ENCODE measurements around the gene SCYL1.

Gene SCYL1

GRCh38 chr11:65572356-65573051 lies 47.6 kb downstream of the SCYL1 start, which contains the start of gene FAM89B:
FAM89B (plus strand) TSS chr11:65572538; CDS start chr11:65572670, 132 bp downstream.
- Histone ChIP-seq H3K4me1 (ENCODE audit: control insufficient read depth, insufficient read depth, low read length) (peaks cover 57% of the 10 kb centered on the region), H3K9me3 (ENCODE audit: control insufficient read depth, low read length) (no peaks in the 10 kb centered on the region)
- peak; percentile 92 for DNase-seq (ENCODE audit: low read depth)

DNA sequence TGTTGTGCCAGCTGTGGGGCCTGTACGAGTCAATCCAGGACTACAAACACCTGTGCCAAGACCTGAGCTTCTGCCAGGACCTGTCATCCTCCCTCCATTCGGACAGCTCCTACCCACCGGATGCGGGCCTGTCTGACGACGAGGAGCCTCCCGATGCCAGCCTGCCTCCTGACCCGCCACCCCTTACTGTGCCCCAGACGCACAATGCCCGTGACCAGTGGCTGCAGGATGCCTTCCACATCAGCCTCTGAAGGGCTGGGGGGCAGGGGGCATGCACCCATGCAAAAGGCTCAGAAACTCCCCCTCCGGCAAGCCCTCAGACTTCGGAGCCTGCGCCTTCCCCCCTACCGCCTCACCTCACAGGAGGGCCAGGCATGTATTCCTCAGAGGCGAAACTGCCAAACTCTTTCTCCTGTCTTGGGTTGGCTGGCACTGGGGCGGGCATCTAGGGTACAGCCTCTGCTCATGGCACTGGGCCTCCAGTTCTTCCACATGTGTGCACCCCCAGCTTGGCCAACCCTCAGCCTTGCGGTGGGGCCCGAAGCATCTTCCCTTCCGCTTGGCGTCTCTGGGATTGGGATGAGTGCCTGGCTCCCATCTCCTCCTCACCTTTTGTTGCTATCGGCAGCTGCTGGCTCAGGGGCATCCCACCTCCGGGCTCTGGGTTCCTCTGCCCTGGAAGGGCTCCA lies 48.7 kb downstream of the SCYL1 start:
- peaks cover 3% of the 10 kb centered on the region for H3K36me3 ChIP-seq (ENCODE audit: control insufficient read depth, insufficient read depth, low read length, severe bottlenecking)
- DNase-seq (ENCODE audit: low read depth), result peak; percentile 32
- H3K9ac ChIP-seq (ENCODE audit: low read length), result peak overlapping the region; percentile 99
- H3K9me3 ChIP-seq (ENCODE audit: control insufficient read depth, low read length), result no peaks in the 10 kb centered on the region
- H3K4me1 ChIP-seq (ENCODE audit: control insufficient read depth, insufficient read depth, low read length), result peaks cover 64% of the 10 kb centered on the region
- peak overlapping the region; percentile 100 for H3K4me3 ChIP-seq (ENCODE audit: low read length)
- no peaks in the 10 kb centered on the region for H3K27me3 ChIP-seq (replicated peaks; ENCODE audit: control insufficient read depth, insufficient read depth, low read length)

More at GRCh38 chr11:65572356-65573051, 47.6 kb downstream of the SCYL1 start, which contains the start of gene FAM89B:
- Histone ChIP-seq H3K36me3 (ENCODE audit: control insufficient read depth, insufficient read depth, low read length, severe bottlenecking) (peaks cover 9% of the 10 kb centered on the region), H3K4me3 (ENCODE audit: low read length) (peak within 1 kb of the TSS; percentile 100), H3K27me3 (replicated peaks; ENCODE audit: control insufficient read depth, insufficient read depth, low read length) (no peaks in the 10 kb centered on the region), H3K9ac (ENCODE audit: low read length) (peak within 1 kb of the TSS; percentile 99)

- Histone ChIP-seq H3K36me3 (ENCODE audit: control insufficient read depth, insufficient read depth, low read length, severe bottlenecking) (peaks cover 3% of the 10 kb centered on the region), H3K9ac (ENCODE audit: low read length) (peak overlapping the region; percentile 99), H3K9me3 (ENCODE audit: control insufficient read depth, low read length) (no peaks in the 10 kb centered on the region), H3K4me3 (ENCODE audit: low read length) (peak overlapping the region; percentile 100), H3K4me1 (ENCODE audit: control insufficient read depth, insufficient read depth, low read length) (peaks cover 56% of the 10 kb centered on the region), H3K27me3 (replicated peaks; ENCODE audit: control insufficient read depth, insufficient read depth, low read length) (no peaks in the 10 kb centered on the region)
- peak; percentile 94 for DNase-seq (ENCODE audit: low read depth)
Measured at GRCh38 chr11:65574109-65574810, 49.4 kb downstream of the SCYL1 start.

DNA sequence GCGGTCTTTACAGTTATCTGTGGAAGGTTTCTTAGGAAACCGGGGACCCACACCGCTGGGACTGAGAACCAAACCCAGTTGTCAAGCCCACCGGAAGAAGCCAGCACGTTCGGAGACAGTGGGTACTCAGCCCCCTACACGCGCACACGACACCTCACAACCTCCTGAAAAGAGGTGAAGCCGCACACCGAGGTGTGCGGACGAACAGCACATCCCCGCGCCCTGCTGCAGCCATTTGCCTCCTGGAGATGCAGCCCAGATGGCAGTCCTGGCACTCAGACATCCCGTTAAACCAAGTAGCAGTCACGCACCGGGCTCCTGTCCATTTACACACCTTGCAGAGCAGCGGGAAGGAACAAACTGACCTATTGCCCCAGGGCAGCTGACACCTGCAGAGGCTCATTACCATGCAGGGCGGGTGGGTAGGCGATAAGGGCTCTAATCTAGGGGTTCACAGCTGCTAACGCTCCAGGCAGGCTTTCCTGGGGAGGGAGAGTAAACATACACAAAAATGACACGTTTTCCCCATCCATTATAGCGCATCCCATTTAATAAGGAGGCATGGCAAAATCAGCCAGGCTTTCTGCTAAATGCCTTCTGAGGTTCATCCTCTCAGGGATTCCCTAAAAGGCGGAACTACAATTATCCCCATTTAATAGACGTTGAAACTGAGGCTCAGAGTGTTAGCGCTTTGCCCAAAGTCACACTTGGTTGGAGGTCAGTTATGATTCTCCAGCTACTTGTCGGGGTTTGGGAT lies 50.1 kb downstream of the SCYL1 start:
- DNase-seq (ENCODE audit: low read depth), result peak; percentile 27
- Histone ChIP-seq H3K27me3 (replicated peaks; ENCODE audit: control insufficient read depth, insufficient read depth, low read length) (no peaks in the 10 kb centered on the region), H3K4me3 (ENCODE audit: low read length) (peak overlapping the region; percentile 80), H3K9ac (ENCODE audit: low read length) (peak overlapping the region; percentile 89), H3K4me1 (ENCODE audit: control insufficient read depth, insufficient read depth, low read length) (peaks cover 53% of the 10 kb centered on the region), H3K36me3 (ENCODE audit: control insufficient read depth, insufficient read depth, low read length, severe bottlenecking) (peaks cover 8% of the 10 kb centered on the region), H3K9me3 (ENCODE audit: control insufficient read depth, low read length) (no peaks in the 10 kb centered on the region)

GRCh38 chr11:65575568-65576231 lies 50.8 kb downstream of the SCYL1 start, which contains the start of gene EHBP1L1:
EHBP1L1 (plus strand) TSS chr11:65576053; CDS start chr11:65576303, 250 bp downstream.
- Histone ChIP-seq H3K4me1 (ENCODE audit: control insufficient read depth, insufficient read depth, low read length) (peaks cover 53% of the 10 kb centered on the region), H3K4me3 (ENCODE audit: low read length) (peak within 1 kb of the TSS; percentile 83), H3K27me3 (replicated peaks; ENCODE audit: control insufficient read depth, insufficient read depth, low read length) (no peaks in the 10 kb centered on the region), H3K9me3 (ENCODE audit: control insufficient read depth, low read length) (no peaks in the 10 kb centered on the region), H3K9ac (ENCODE audit: low read length) (peak within 1 kb of the TSS; percentile 89), H3K36me3 (ENCODE audit: control insufficient read depth, insufficient read depth, low read length, severe bottlenecking) (peaks cover 11% of the 10 kb centered on the region)
- peak; percentile 76 for DNase-seq (ENCODE audit: low read depth)

DNA sequence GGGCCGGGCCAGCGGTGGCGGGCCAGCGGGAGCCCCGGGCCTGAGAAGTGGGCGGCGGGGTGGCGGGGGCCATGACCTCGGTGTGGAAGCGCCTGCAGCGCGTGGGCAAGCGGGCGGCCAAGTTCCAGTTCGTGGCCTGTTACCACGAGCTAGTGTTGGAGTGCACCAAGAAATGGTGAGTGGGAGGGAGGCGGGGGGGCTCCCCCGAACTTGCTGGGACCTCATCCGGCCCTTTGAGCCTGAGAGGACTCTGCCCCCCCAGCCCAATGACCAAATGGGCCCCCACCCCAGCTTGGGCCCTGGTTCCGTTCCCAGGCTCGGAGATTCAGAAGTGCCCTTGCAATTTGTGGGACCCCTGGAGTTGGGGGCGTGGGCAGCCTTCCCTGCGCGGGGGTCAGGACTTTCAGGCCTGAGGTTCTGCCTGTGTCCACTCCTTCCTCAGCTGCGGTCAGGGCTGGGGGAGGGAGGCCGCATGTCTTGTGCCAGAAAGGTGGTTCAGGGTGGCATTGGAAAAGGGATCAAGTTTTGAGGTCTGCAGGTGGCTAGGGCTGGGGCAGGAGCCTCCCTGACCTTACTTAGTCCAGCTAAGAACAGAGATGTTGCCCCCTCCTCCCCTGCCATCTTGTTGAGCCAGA lies 51.5 kb downstream of the SCYL1 start:
- DNase-seq (ENCODE audit: low read depth), result no peak
- Histone ChIP-seq H3K4me3 (ENCODE audit: low read length) (peak overlapping the region; percentile 83), H3K36me3 (ENCODE audit: control insufficient read depth, insufficient read depth, low read length, severe bottlenecking) (peaks cover 11% of the 10 kb centered on the region), H3K4me1 (ENCODE audit: control insufficient read depth, insufficient read depth, low read length) (peaks cover 47% of the 10 kb centered on the region), H3K9ac (ENCODE audit: low read length) (peak overlapping the region; percentile 83), H3K9me3 (ENCODE audit: control insufficient read depth, low read length) (no peaks in the 10 kb centered on the region), H3K27me3 (replicated peaks; ENCODE audit: control insufficient read depth, insufficient read depth, low read length) (no peaks in the 10 kb centered on the region)

DNA sequence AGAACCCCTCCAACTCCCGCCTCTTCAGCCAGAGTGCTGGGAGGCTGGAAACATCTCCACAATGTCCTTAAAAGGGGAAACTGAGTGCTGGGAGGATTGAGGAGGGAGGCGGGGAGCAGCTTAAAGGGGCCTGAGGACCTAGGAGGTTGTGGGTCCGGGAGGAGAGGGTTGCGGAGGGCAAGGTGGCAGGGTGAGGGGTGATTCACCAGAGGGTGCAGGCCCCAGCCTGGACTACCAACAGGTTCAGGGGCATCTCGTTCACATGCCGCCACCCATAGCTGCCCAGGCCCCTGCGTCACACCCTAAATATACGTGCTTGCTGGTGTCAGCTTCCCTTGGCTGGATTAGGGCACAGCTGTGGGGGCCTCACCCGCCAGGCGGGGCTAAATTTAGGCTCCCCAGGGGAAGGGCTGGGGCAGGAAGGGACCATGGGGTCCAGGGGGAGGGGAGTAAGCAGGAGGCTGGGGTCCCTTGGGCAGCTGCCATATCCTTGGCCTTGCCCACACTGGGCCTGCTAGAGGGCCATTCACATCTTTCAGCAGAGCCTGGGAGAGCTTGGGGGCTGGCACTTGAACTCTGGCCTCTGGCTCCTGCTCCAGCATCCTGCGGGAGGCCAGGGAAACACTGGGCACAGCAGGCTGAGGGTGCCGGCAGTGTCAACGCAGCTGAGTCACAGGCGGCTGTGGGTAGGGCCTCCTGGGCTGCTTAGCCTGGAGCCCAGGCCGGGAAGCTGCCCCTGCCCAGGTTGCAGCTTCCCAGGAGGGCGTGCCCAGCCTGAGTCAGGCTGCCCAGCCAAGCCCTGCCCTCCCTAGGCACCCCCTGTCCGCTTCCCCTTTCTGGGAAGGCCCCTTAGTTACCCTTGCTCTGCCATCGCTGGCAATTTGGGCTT lies 52.2 kb downstream of the SCYL1 start:
- Histone ChIP-seq H3K9me3 (ENCODE audit: control insufficient read depth, low read length) (no peaks in the 10 kb centered on the region), H3K36me3 (ENCODE audit: control insufficient read depth, insufficient read depth, low read length, severe bottlenecking) (peaks cover 13% of the 10 kb centered on the region), H3K27me3 (replicated peaks; ENCODE audit: control insufficient read depth, insufficient read depth, low read length) (no peaks in the 10 kb centered on the region), H3K4me1 (ENCODE audit: control insufficient read depth, insufficient read depth, low read length) (peaks cover 40% of the 10 kb centered on the region), H3K4me3 (ENCODE audit: low read length) (peak overlapping the region; percentile 83), H3K9ac (ENCODE audit: low read length) (peak overlapping the region; percentile 83)
- peak; percentile 74 for DNase-seq (ENCODE audit: low read depth)

DNA sequence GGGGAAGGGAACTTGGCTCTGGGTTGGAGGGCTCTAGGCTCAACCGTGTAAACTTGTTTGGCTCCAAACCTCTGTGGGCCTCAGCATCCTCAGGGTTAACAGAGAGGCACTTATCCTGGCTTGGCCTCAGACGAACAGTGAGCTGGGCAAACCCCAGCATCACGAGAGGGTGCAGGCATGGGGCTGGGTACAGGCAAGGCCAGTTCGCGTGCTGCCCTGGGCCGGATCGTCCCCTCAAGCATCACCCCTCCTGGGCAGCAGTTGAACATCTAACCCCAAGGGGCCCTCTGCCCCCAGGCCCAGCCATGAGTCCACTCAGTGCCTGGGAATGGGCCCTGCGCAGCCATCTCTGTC lies 52.9 kb downstream of the SCYL1 start:
- Histone ChIP-seq H3K27me3 (replicated peaks; ENCODE audit: control insufficient read depth, insufficient read depth, low read length) (no peaks in the 10 kb centered on the region), H3K4me3 (ENCODE audit: low read length) (peak overlapping the region; percentile 83)

DNA sequence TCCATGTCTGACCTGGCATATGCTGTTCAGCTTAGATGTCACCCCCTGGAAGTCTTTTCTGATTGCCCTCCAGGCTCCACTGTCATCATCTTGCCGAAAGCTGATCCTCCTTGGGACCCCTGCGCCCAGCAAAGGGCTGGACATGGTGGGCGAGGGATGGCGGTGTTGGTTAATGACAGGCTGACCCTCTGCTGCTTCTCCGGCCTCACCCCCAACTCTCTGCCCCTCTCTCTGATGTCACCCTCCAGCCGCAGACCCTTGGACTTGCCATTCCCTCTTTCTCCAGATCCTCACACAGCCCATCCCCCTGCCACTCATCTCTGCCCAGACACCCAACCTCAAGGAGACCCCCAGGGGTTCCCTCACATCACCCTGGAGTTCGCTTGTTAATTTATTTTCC lies 53.3 kb downstream of the SCYL1 start:
- no peak for DNase-seq (ENCODE audit: low read depth)
- H3K36me3 ChIP-seq (ENCODE audit: control insufficient read depth, insufficient read depth, low read length, severe bottlenecking), result peaks cover 13% of the 10 kb centered on the region
- no peaks in the 10 kb centered on the region for H3K27me3 ChIP-seq (replicated peaks; ENCODE audit: control insufficient read depth, insufficient read depth, low read length)
- no peaks in the 10 kb centered on the region for H3K9me3 ChIP-seq (ENCODE audit: control insufficient read depth, low read length)
- peak overlapping the region; percentile 83 for H3K9ac ChIP-seq (ENCODE audit: low read length)
- no peak overlapping the region for H3K4me3 ChIP-seq (ENCODE audit: low read length)
- H3K4me1 ChIP-seq (ENCODE audit: control insufficient read depth, insufficient read depth, low read length), result peaks cover 40% of the 10 kb centered on the region

More for the DNA sequence above, 52.9 kb downstream of the SCYL1 start:
- no peaks in the 10 kb centered on the region for H3K9me3 ChIP-seq (ENCODE audit: control insufficient read depth, low read length)
- peaks cover 13% of the 10 kb centered on the region for H3K36me3 ChIP-seq (ENCODE audit: control insufficient read depth, insufficient read depth, low read length, severe bottlenecking)
- no peak for DNase-seq (ENCODE audit: low read depth)
- peaks cover 40% of the 10 kb centered on the region for H3K4me1 ChIP-seq (ENCODE audit: control insufficient read depth, insufficient read depth, low read length)
- peak overlapping the region; percentile 83 for H3K9ac ChIP-seq (ENCODE audit: low read length)

Measured in adipocyte (in vitro differentiated cells).